SK-N-SH (cell line): ENCODE measurements around the gene LRCOL1. TPM values are rescaled to one million over a fixed set of nuclear protein-coding genes. Genes with fewer than 3 reads are reported as not detected.

Source experiments
- CTCF ChIA-PET: fragments of 300-600, 350-600 bp; formaldehyde crosslinking; extraction: SDS; loops from one replicate; lab custom pipeline; 2021; lab: Yijun Ruan, JAX
- POLR2A ChIA-PET: fragments of 350-600 bp; sonication (Branson Sonifier 250); formaldehyde crosslinking; extraction: SDS; loops from one replicate; lab custom pipeline; 2020; ENCODE audit warnings: antibody characterized with exemption, inconsistent platforms; lab: Yijun Ruan, JAX
- DNase-seq: peaks from one replicate; pipeline ENCODE4 v3.0.0; 2012
- H2AFZ ChIP-seq: fragments of 200-600 bp; sonication (generic); 2 replicates; pipeline ENCODE4 v1.8.1; 2016; ENCODE audit warnings: antibody characterized with exemption, mild to moderate bottlenecking, low read depth
- H3F3A ChIP-seq: fragments of 200-600 bp; sonication (generic); replicated peaks from 2 replicates; pipeline ENCODE3; 2016; ENCODE audit warnings: antibody characterized with exemption, mild to moderate bottlenecking; ENCODE audit not compliant: insufficient read depth
- H3K27ac ChIP-seq, 2 experiments: fragments of 200-500 bp in 1 of 2; fragments of 200-600 bp in 1 of 2; sonication (Bioruptor generic) in 1 of 2; sonication (generic), shearing (Covaris generic) in 1 of 2; 2 replicates each; pipeline versions ENCODE4 v1.5.1 to v1.6.1; 2014 to 2016; ENCODE audit warnings: low read depth in 2 of 2, inconsistent platforms in 1 of 2, low read length in 1 of 2, mild to moderate bottlenecking in 1 of 2, mixed read lengths in 1 of 2
- H3K27me3 ChIP-seq: fragments of 200-600 bp; sonication (generic), shearing (Covaris generic); 2 replicates; pipeline ENCODE4 v1.6.1; 2016; ENCODE audit warnings: mixed run types; ENCODE audit not compliant: insufficient read depth
- H3K36me3 ChIP-seq, 2 experiments: fragments of 200-500 bp in 1 of 2; fragments of 200-600 bp in 1 of 2; sonication (Bioruptor generic) in 1 of 2; sonication (generic) in 1 of 2; replicated peaks in 1 of 2; 2 replicates each; pipeline versions ENCODE3 to v1.5.1; 2014 to 2016; ENCODE audit warnings: low read length in 1 of 2, mild to moderate bottlenecking in 1 of 2; ENCODE audit not compliant: insufficient read depth in 2 of 2, control insufficient read depth in 1 of 2
- H3K4me1 ChIP-seq, 2 experiments: fragments of 200-500 bp in 1 of 2; fragments of 200-600 bp in 1 of 2; sonication (Bioruptor generic) in 1 of 2; sonication (generic), shearing (Covaris generic) in 1 of 2; 2 replicates each; pipeline versions ENCODE4 v1.5.1 to v1.6.1; 2014 to 2016; ENCODE audit warnings: low read depth in 1 of 2, low read length in 1 of 2, mixed run types in 1 of 2; ENCODE audit not compliant: insufficient read depth in 2 of 2, control insufficient read depth in 1 of 2
- H3K4me2 ChIP-seq: fragments of 200-600 bp; sonication (generic), shearing (Covaris generic); 2 replicates; pipeline ENCODE4 v1.6.1; 2017; ENCODE audit warnings: mixed run types
- H3K4me3 ChIP-seq, 2 experiments: fragments of 200-500 bp in 1 of 2; fragments of 200-600 bp in 1 of 2; sonication (Bioruptor generic) in 1 of 2; sonication (generic), shearing (Covaris generic) in 1 of 2; 2 replicates each; pipeline versions ENCODE4 v1.5.1 to v1.8.1; 2014 to 2016; ENCODE audit warnings: low read depth in 2 of 2, inconsistent platforms in 1 of 2, low read length in 1 of 2, mild to moderate bottlenecking in 1 of 2, mixed read lengths in 1 of 2, moderate library complexity in 1 of 2
- H3K79me2 ChIP-seq: fragments of 200-600 bp; sonication (generic); 2 replicates; pipeline ENCODE4 v1.8.1; 2017; ENCODE audit warnings: mild to moderate bottlenecking; ENCODE audit not compliant: insufficient read depth
- H3K9ac ChIP-seq: fragments of 200-600 bp; sonication (generic); 2 replicates; pipeline ENCODE4 v1.6.1; 2017; ENCODE audit warnings: mixed run types
- H3K9me2 ChIP-seq: fragments of 200-600 bp; sonication (generic); 2 replicates; pipeline ENCODE4 v1.6.1; 2017; ENCODE audit warnings: mixed run types
- H3K9me3 ChIP-seq: fragments of 200-600 bp; sonication (generic); 2 replicates; pipeline ENCODE4 v1.6.1; 2017; ENCODE audit warnings: mixed run types, mild to moderate bottlenecking, moderate library complexity
- H4K20me1 ChIP-seq: fragments of 200-600 bp; sonication (generic); 2 replicates; pipeline ENCODE4 v1.6.1; 2017; ENCODE audit warnings: mild to moderate bottlenecking, mixed run types; ENCODE audit not compliant: insufficient read depth
- CHD2 ChIP-seq: fragments of 150-350 bp; IDR thresholded peaks from 2 replicates; pipeline ENCODE4 v1.6.1; 2018; ENCODE audit warnings: low read length; ENCODE audit not compliant: partially characterized antibody
- CTCF ChIP-seq: fragments of 200-600 bp; sonication (generic); IDR thresholded peaks from 2 replicates; pipeline ENCODE4 v1.6.1; 2017; ENCODE audit warnings: antibody characterized with exemption, mild to moderate bottlenecking, moderate library complexity
- FOSL2 ChIP-seq: IDR thresholded peaks from 2 replicates; pipeline ENCODE4 v1.4.0; 2012; ENCODE audit warnings: low read depth, mild to moderate bottlenecking, moderate library complexity, borderline replicate concordance
- JUND ChIP-seq: IDR thresholded peaks from 2 replicates; pipeline ENCODE4 v1.4.0; 2012
- MXI1 ChIP-seq: IDR thresholded peaks from 2 replicates; pipeline ENCODE4 v1.6.1; 2012; ENCODE audit warnings: mild to moderate bottlenecking, low read depth, low read length, improper control_type of control experiment
- PBX3 ChIP-seq: IDR thresholded peaks from 2 replicates; pipeline ENCODE4; 2012
- POLR2AphosphoS5 ChIP-seq: IDR thresholded peaks from 2 replicates; pipeline ENCODE4 v1.6.1; 2012; ENCODE audit warnings: low read depth, low read length
- RCOR1 ChIP-seq: fragments of 150-350 bp; IDR thresholded peaks from 2 replicates; pipeline ENCODE4 v1.6.1; 2017; ENCODE audit warnings: antibody characterized with exemption, low read length
- REST ChIP-seq: IDR thresholded peaks from 2 replicates; pipeline ENCODE4 v1.6.1; 2012; ENCODE audit warnings: mild to moderate bottlenecking, low read depth, low read length, moderate library complexity
- SMC3 ChIP-seq: IDR thresholded peaks from 2 replicates; pipeline ENCODE4 v1.6.1; 2012; ENCODE audit warnings: low read depth, low read length, improper control_type of control experiment
- TEAD4 ChIP-seq: IDR thresholded peaks from 2 replicates; pipeline ENCODE4 v1.4.0; 2012; ENCODE audit warnings: mild to moderate bottlenecking, borderline replicate concordance; ENCODE audit not compliant: insufficient read depth
- USF2 ChIP-seq: fragments of 150-350 bp; IDR thresholded peaks from 2 replicates; pipeline ENCODE4 v1.6.1; 2017; ENCODE audit warnings: antibody characterized with exemption, low read length, low read depth, borderline replicate concordance
- ZBTB33 ChIP-seq: IDR thresholded peaks from 2 replicates; pipeline ENCODE4 v1.4.0; 2012; ENCODE audit warnings: low read depth, borderline replicate concordance
- whole genome bisulfite sequencing: methylation state at CpG from one replicate; pipeline ENCODE4 v1.1.6; 2017; ENCODE audit warnings: low lambda C conversion rate; 5-methylcytosine and 5-hydroxymethylcytosine counted together
- polyA plus RNA-seq, 3 experiments: library from polyadenylated mRNA; depleted of rRNA; stranded (reverse); fragments of >200 nt; gene quantifications; 2 replicates each; pipeline ENCODE4 v1.2.3, GENCODE V29; 2012

LRCOL1 gene
- polyA plus RNA-seq, 1 of the 3 experiments (the other 2 are of a cell fraction): 1.1 TPM

- no peak for TF ChIP-seq PBX3
Measured at GRCh38 chr12:132556801-132557200, 53.6 kb downstream of the LRCOL1 start (continued).

- H3K4me2 ChIP-seq: no peak overlapping the region
- H3F3A ChIP-seq: no peaks in the 10 kb centered on the region
- CTCF ChIA-PET: interaction anchor here (1.8 to 3.8 kb wide), 2 partner anchors 10 to 140 kb away, joined by 4 to 27 read pairs; no protein-coding TSS in a partner anchor
Measured at GRCh38 chr12:132556216-132556615, 54.2 kb downstream of the LRCOL1 start.

GRCh38 chr12:132555686-132556085 is 54.7 kb downstream of the LRCOL1 start:
- Histone ChIP-seq H3K4me1 (peaks cover 0 to under 1% of the 10 kb centered on the region in 2 experiments; a peak in 1 of 4 replicates), H3F3A (no peaks in the 10 kb centered on the region), H4K20me1 (peaks cover 1% of the 10 kb centered on the region; the same call in 1 of the 2 replicates), H2AFZ (no peak overlapping the region), H3K27me3 (no peaks in the 10 kb centered on the region), H3K9ac (no peak overlapping the region), H3K4me3 (no peak overlapping the region), H3K4me2 (no peak overlapping the region), H3K79me2 (no peaks in the 10 kb centered on the region), H3K9me3 (no peaks in the 10 kb centered on the region), H3K27ac (no peak overlapping the region), H3K36me3 (no peaks in the 10 kb centered on the region), H3K9me2 (no peaks in the 10 kb centered on the region)
- 94% methylated on average over 13 of the region's 13 CpGs for WGBS
- DNase-seq: no peak
- CTCF ChIA-PET: interaction anchor here (1.0 to 3.8 kb wide), 4 partner anchors 11 to 140 kb away, joined by 3 to 27 read pairs (median 5); no protein-coding TSS in a partner anchor
- POLR2A ChIA-PET: no interaction called here
- TF ChIP-seq CTCF: no peak
- TF ChIP-seq POLR2AphosphoS5: no peak
- no peak for TF ChIP-seq REST
- TF ChIP-seq RCOR1: no peak
- TF ChIP-seq SMC3: no peak
- no peak for TF ChIP-seq USF2
- no peak for TF ChIP-seq JUND
- TF ChIP-seq CHD2: no peak
- no peak for TF ChIP-seq MXI1

More at GRCh38 chr12:132556216-132556615, 54.2 kb downstream of the LRCOL1 start:
- 92% methylated on average over 9 of the region's 16 CpGs for WGBS
- no peaks in the 10 kb centered on the region for H3K9me2 ChIP-seq
- H3K9ac ChIP-seq: no peak overlapping the region
- H3K4me3 ChIP-seq: no peak overlapping the region
- H3K9me3 ChIP-seq: no peaks in the 10 kb centered on the region
- POLR2A ChIA-PET: no interaction called here
- no peaks in the 10 kb centered on the region for H3K79me2 ChIP-seq
- H3K27ac ChIP-seq: no peak overlapping the region
- no peak overlapping the region for H2AFZ ChIP-seq
- H3K27me3 ChIP-seq: no peaks in the 10 kb centered on the region
- H4K20me1 ChIP-seq: peaks cover 6% of the 10 kb centered on the region
- no peak for DNase-seq
- TF ChIP-seq TEAD4 (no peak), FOSL2 (no peak), ZBTB33 (no peak)
- no peaks in the 10 kb centered on the region for H3K36me3 ChIP-seq
- H3K4me1 ChIP-seq: peaks cover 0 to 4% of the 10 kb centered on the region in 2 experiments; a peak in 1 of 4 replicates
